ENCODE results near the gene GRB10.

- TF ChIP-seq, protein P1, sequence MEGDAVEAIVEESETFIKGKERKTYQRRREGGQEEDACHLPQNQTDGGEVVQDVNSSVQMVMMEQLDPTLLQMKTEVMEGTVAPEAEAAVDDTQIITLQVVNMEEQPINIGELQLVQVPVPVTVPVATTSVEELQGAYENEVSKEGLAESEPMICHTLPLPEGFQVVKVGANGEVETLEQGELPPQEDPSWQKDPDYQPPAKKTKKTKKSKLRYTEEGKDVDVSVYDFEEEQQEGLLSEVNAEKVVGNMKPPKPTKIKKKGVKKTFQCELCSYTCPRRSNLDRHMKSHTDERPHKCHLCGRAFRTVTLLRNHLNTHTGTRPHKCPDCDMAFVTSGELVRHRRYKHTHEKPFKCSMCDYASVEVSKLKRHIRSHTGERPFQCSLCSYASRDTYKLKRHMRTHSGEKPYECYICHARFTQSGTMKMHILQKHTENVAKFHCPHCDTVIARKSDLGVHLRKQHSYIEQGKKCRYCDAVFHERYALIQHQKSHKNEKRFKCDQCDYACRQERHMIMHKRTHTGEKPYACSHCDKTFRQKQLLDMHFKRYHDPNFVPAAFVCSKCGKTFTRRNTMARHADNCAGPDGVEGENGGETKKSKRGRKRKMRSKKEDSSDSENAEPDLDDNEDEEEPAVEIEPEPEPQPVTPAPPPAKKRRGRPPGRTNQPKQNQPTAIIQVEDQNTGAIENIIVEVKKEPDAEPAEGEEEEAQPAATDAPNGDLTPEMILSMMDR (IDR thresholded peaks at IDR 0.05) = peak in 2 of 12 donors; percentile 12 to 19
- TF ChIP-seq POLR2A (IDR thresholded peaks at IDR 0.05) = no peak
These were observed 154.1 kb downstream of the GRB10 start for GRCh38 chr7:50628434-50629084.
